A673 (cell line): Measurements from ENCODE around the gene ENKD1. TPM values are rescaled to one million over a fixed set of nuclear protein-coding genes. Genes with fewer than 3 reads are reported as not detected.

Experiments
- BruUV-seq: library from RNA; stranded (reverse); fragments of 400-500 nt; replicated peaks from 2 replicates; lab custom pipeline; 2021; lab: Mats Ljungman, UMichigan
- CTCF ChIA-PET: fragments of 300-600 bp; sonication (Branson Sonifier 250); formaldehyde crosslinking; loops from one replicate; lab custom pipeline; 2022; ENCODE audit warnings: antibody characterized with exemption; lab: Charles Lee
- POLR2A ChIA-PET: fragments of 300-600 bp; sonication (Branson Sonifier 250); formaldehyde crosslinking; loops from one replicate; lab custom pipeline; 2022; ENCODE audit warnings: antibody characterized with exemption; ENCODE audit not compliant: low non-redundant PET; lab: Charles Lee
- DNase-seq: peaks from one replicate; pipeline ENCODE4 v3.0.0-alpha.2; 2015; ENCODE audit warnings: low spot score
- H3K27ac ChIP-seq: fragments of 200-600 bp; sonication (generic); 2 replicates; pipeline ENCODE4 v1.5.1; 2016; ENCODE audit warnings: mixed run types, low read depth, mild to moderate bottlenecking, mixed read lengths, antibody characterized with exemption, low read length; ENCODE audit not compliant: poor library complexity, severe bottlenecking
- H3K27me3 ChIP-seq: fragments of 200-600 bp; sonication (generic); replicated peaks from 2 replicates; pipeline ENCODE4 v1.6.1; 2017; ENCODE audit warnings: mixed run types, low read depth, mild to moderate bottlenecking, mixed read lengths, antibody characterized with exemption, low read length; ENCODE audit not compliant: insufficient read depth, poor library complexity
- H3K36me3 ChIP-seq: fragments of 200-600 bp; sonication (generic); 2 replicates; pipeline ENCODE4 v1.6.1; 2016; ENCODE audit warnings: mixed run types, mild to moderate bottlenecking, mixed read lengths, antibody characterized with exemption, low read length; ENCODE audit not compliant: insufficient read depth, poor library complexity, severe bottlenecking
- H3K4me1 ChIP-seq: fragments of 200-600 bp; sonication (generic); 2 replicates; pipeline ENCODE4 v1.6.1; 2017; ENCODE audit warnings: mixed run types, mild to moderate bottlenecking, mixed read lengths, antibody characterized with exemption, low read length; ENCODE audit not compliant: insufficient read depth, poor library complexity, severe bottlenecking
- H3K4me3 ChIP-seq: fragments of 200-600 bp; sonication (generic); 2 replicates; pipeline ENCODE4 v1.5.1; 2016; ENCODE audit warnings: low read depth, mixed run types, mild to moderate bottlenecking, mixed read lengths, low read length; ENCODE audit not compliant: poor library complexity, severe bottlenecking
- H3K9me3 ChIP-seq: fragments of 200-600 bp; sonication (generic); 2 replicates; pipeline ENCODE4 v1.6.1; 2016; ENCODE audit warnings: mixed run types, low read depth, mild to moderate bottlenecking, mixed read lengths, antibody characterized with exemption, low read length; ENCODE audit not compliant: poor library complexity, severe bottlenecking
- EZH2 ChIP-seq: fragments of 200-600 bp; sonication (generic); IDR thresholded peaks from 2 replicates; pipeline ENCODE4 v1.6.1; 2017; ENCODE audit warnings: borderline replicate concordance, low read depth, mild to moderate bottlenecking, mixed read lengths, antibody characterized with exemption, low read length; ENCODE audit not compliant: poor library complexity, severe bottlenecking
- intact Hi-C: fragments of 100-400 bp; cut with micrococcal nuclease; formaldehyde crosslinking; loops from one replicate; pipeline ENCODE4 v1.10.0; 2022; ENCODE audit not compliant: unreplicated experiment
- total RNA-seq: library from RNA; stranded (reverse); gene quantifications from 2 replicates; pipeline ENCODE4 v1.2.3, GENCODE V29; 2021
- TF ChIP-seq, protein P1 (sequence below): fragments of 300-800, 200-600 bp; sonication (generic); conservative IDR thresholded peaks from 2 replicates; pipeline ENCODE4 v1.5.1; 2017; ENCODE audit warnings: low read depth, mild to moderate bottlenecking, antibody characterized with exemption, low read length, moderate library complexity, mixed read lengths

Gene ENKD1
- total RNA-seq, 1 experiment from 2014 or later: 8.5 TPM

GRCh38 chr16:67713647-67714273 is 47.2 kb upstream of the ENKD1 start:
- CTCF ChIA-PET: no interaction called here
- no peak for DNase-seq
- no peak overlapping the region for H3K4me3 ChIP-seq
- no peaks in the 10 kb centered on the region for H3K9me3 ChIP-seq
- POLR2A ChIA-PET: interaction anchor here (0.5 kb wide), 1 partner anchor 329 kb away, joined by 9 read pairs; no protein-coding TSS in a partner anchor
- no peaks in the 10 kb centered on the region for H3K36me3 ChIP-seq
- H3K27ac ChIP-seq: no peak overlapping the region
- H3K4me1 ChIP-seq: peaks cover 8% of the 10 kb centered on the region
- no peaks in the 10 kb centered on the region for H3K27me3 ChIP-seq
- BruUV-seq: no TSS peak
- TF ChIP-seq, protein P1, sequence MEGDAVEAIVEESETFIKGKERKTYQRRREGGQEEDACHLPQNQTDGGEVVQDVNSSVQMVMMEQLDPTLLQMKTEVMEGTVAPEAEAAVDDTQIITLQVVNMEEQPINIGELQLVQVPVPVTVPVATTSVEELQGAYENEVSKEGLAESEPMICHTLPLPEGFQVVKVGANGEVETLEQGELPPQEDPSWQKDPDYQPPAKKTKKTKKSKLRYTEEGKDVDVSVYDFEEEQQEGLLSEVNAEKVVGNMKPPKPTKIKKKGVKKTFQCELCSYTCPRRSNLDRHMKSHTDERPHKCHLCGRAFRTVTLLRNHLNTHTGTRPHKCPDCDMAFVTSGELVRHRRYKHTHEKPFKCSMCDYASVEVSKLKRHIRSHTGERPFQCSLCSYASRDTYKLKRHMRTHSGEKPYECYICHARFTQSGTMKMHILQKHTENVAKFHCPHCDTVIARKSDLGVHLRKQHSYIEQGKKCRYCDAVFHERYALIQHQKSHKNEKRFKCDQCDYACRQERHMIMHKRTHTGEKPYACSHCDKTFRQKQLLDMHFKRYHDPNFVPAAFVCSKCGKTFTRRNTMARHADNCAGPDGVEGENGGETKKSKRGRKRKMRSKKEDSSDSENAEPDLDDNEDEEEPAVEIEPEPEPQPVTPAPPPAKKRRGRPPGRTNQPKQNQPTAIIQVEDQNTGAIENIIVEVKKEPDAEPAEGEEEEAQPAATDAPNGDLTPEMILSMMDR: no peak
- TF ChIP-seq EZH2: no peak
- intact Hi-C loops: no loop called here

DNA sequence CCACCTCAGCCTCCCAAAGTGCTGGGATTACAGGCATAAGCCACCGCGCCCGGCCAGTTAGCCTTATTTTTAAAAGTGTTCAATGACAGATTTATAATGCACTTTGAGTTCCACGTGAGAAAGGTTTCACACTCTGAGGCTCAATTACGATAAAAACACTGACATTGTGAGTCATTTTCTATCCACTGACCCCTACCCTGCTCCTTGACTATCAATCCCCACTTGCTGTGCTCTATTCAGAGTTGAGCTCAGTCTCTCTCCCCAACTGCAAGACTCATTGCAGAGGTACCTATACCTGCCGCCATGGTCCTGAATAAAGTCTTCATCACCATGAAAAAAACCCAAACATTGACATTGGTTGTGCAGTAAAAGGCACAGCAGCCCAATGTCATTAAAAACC is 44.1 kb upstream of the ENKD1 start:
- no peak for DNase-seq
- H3K4me1 ChIP-seq: no peaks in the 10 kb centered on the region
- H3K4me3 ChIP-seq: no peak overlapping the region
- no peaks in the 10 kb centered on the region for H3K27me3 ChIP-seq
- H3K9me3 ChIP-seq: no peaks in the 10 kb centered on the region
- ChIA-PET CTCF (no interaction called here), POLR2A (no interaction called here)
- intact Hi-C loops: no loop called here
- no peak overlapping the region for H3K27ac ChIP-seq
- H3K36me3 ChIP-seq: no peaks in the 10 kb centered on the region
- no TSS peak for BruUV-seq
- TF ChIP-seq, protein P1: no peak
- no peak for TF ChIP-seq EZH2

DNA sequence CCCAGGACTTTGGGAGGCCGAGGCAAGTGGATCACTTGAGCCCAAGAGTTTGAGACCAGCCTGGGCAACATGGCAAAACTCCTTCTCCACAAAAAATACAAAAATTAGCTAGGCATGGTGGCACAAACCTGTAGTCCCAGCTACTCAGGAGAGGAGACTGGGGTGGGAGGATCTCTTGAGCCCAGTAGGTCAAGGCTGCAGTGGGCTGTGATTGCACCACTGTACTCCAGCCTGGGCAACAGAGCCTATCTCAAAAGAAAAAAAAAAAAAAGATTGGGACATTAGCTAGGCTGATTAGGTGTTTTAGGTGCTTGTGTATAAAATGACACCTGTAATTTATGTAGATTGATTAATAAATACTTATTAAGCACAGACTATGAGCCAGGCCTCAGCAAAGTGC is 42.5 kb upstream of the ENKD1 start:
- TF ChIP-seq EZH2: no peak
- TF ChIP-seq, protein P1: no peak
- no peak for DNase-seq
- no peak overlapping the region for H3K4me3 ChIP-seq
- no peaks in the 10 kb centered on the region for H3K9me3 ChIP-seq
- POLR2A ChIA-PET: no interaction called here
- no peaks in the 10 kb centered on the region for H3K27me3 ChIP-seq
- H3K4me1 ChIP-seq: no peaks in the 10 kb centered on the region
- BruUV-seq: no TSS peak
- no peaks in the 10 kb centered on the region for H3K36me3 ChIP-seq
- no peak overlapping the region for H3K27ac ChIP-seq
- intact Hi-C loops: no loop called here
- CTCF ChIA-PET: no interaction called here
